Peyer's patch (tissue), 4 donors: Measurements from ENCODE around the gene NUDCD2. TPM values are rescaled to one million over a fixed set of nuclear protein-coding genes. Genes with fewer than 3 reads are reported as not detected.

Source experiments
- DNase-seq, 3 donors: peaks; one replicate each; pipeline ENCODE4 v3.0.0-alpha.2; 2017 to 2019
- H3K27ac ChIP-seq, 4 donors: fragments of 200-600 bp; sonication (generic); one replicate each; pipeline ENCODE4 v1.5.1; 2016 to 2019
- H3K27me3 ChIP-seq, 2 donors: fragments of 200-600 bp; sonication (generic); one replicate each; pipeline ENCODE4 v1.5.1; 2019
- H3K36me3 ChIP-seq, 3 donors: fragments of 200-600 bp; sonication (generic); one replicate each; pipeline ENCODE4 v1.5.1; 2016 to 2019
- H3K4me1 ChIP-seq, 4 donors: fragments of 200-600 bp; sonication (generic); one replicate each; pipeline ENCODE4 v1.5.1; 2016 to 2019
- H3K4me3 ChIP-seq, 4 donors: fragments of 200-600 bp; sonication (generic); 1 replicate in 3 of 4; 2 replicates in 1 of 4; pipeline ENCODE4 v1.5.1; 2016 to 2019; ENCODE audit warnings: mild to moderate bottlenecking in 1 of 4
- H3K9me3 ChIP-seq, 4 donors: fragments of 200-600 bp; sonication (generic); one replicate each; pipeline ENCODE4 v1.5.1; 2016 to 2019; ENCODE audit warnings: mild to moderate bottlenecking in 1 of 4
- CTCF ChIP-seq, 6 experiments: fragments of 450-650 bp in 4 of 6; fragments of 200-600 bp in 2 of 6; sonication (generic) in 1 of 6; IDR thresholded peaks; one replicate each; pipeline ENCODE4 v1.5.1; 2017 to 2019; ENCODE audit warnings: antibody characterized with exemption in 6 of 6, mild to moderate bottlenecking in 3 of 6, moderate library complexity in 1 of 6
- POLR2A ChIP-seq, 2 donors: fragments of 450-650 bp; IDR thresholded peaks; one replicate each; pipeline ENCODE4 v1.5.1; 2017; ENCODE audit warnings: antibody characterized with exemption in 2 of 2, mild to moderate bottlenecking in 2 of 2, moderate library complexity in 2 of 2
- total RNA-seq, 4 donors: library from RNA; depleted of rRNA; stranded (reverse); fragments of >200 nt; gene quantifications; one replicate each; pipeline ENCODE4 v1.1.0, GENCODE V29; 2016

The NUDCD2 gene
- total RNA-seq, 4 donors from 2014 or later = 2.5 to 4.7 (median 3.4) TPM

GRCh38 chr5:163478982-163479271, 19.0 kb upstream of the NUDCD2 start:
- no peaks in the 10 kb centered on the region for H3K27me3 ChIP-seq
- TF ChIP-seq POLR2A (IDR thresholded peaks at IDR 0.05) = no peak
- no peak for TF ChIP-seq CTCF (IDR thresholded peaks at IDR 0.05)
- no peaks in the 10 kb centered on the region for H3K4me1 ChIP-seq
- H3K4me3 ChIP-seq = no peak overlapping the region
- no peak for DNase-seq
- no peaks in the 10 kb centered on the region for H3K36me3 ChIP-seq
- no peaks in the 10 kb centered on the region for H3K9me3 ChIP-seq
- no peak overlapping the region for H3K27ac ChIP-seq

GRCh38 chr5:163478126-163478981, 18.5 kb upstream of the NUDCD2 start:
- Histone ChIP-seq H3K36me3 (no peaks in the 10 kb centered on the region), H3K4me1 (no peaks in the 10 kb centered on the region), H3K9me3 (no peaks in the 10 kb centered on the region), H3K27ac (no peak overlapping the region), H3K4me3 (no peak overlapping the region), H3K27me3 (no peaks in the 10 kb centered on the region)
- TF ChIP-seq CTCF (IDR thresholded peaks at IDR 0.05) = no peak
- TF ChIP-seq POLR2A (IDR thresholded peaks at IDR 0.05) = no peak
- DNase-seq = no peak

GRCh38 chr5:163475411-163475810, 15.5 kb upstream of the NUDCD2 start:
- no peaks in the 10 kb centered on the region for H3K27me3 ChIP-seq
- no peak for TF ChIP-seq POLR2A (IDR thresholded peaks at IDR 0.05)
- no peak for TF ChIP-seq CTCF (IDR thresholded peaks at IDR 0.05)
- H3K27ac ChIP-seq = no peak overlapping the region
- no peaks in the 10 kb centered on the region for H3K4me1 ChIP-seq
- H3K36me3 ChIP-seq = no peaks in the 10 kb centered on the region
- H3K4me3 ChIP-seq = no peak overlapping the region
- H3K9me3 ChIP-seq = no peaks in the 10 kb centered on the region
- DNase-seq = no peak

GRCh38 chr5:163473635-163474243, 13.8 kb upstream of the NUDCD2 start:
- no peaks in the 10 kb centered on the region for H3K36me3 ChIP-seq
- no peaks in the 10 kb centered on the region for H3K27me3 ChIP-seq
- no peaks in the 10 kb centered on the region for H3K4me1 ChIP-seq
- no peak overlapping the region for H3K4me3 ChIP-seq
- DNase-seq = no peak
- no peak overlapping the region for H3K27ac ChIP-seq
- TF ChIP-seq POLR2A (IDR thresholded peaks at IDR 0.05) = no peak
- peak in 4 of 6 experiments; percentile 52 to 70 (median 62) for TF ChIP-seq CTCF (IDR thresholded peaks at IDR 0.05)
- no peaks in the 10 kb centered on the region for H3K9me3 ChIP-seq

GRCh38 chr5:163467682-163468081, 7.8 kb upstream of the NUDCD2 start:
- Histone ChIP-seq H3K36me3 (no peaks in the 10 kb centered on the region), H3K27me3 (no peaks in the 10 kb centered on the region), H3K4me3 (no peak overlapping the region), H3K9me3 (no peaks in the 10 kb centered on the region), H3K27ac (no peak overlapping the region), H3K4me1 (no peaks in the 10 kb centered on the region)
- DNase-seq = no peak
- no peak for TF ChIP-seq POLR2A (IDR thresholded peaks at IDR 0.05)
- TF ChIP-seq CTCF (IDR thresholded peaks at IDR 0.05) = no peak
